CD14-positive monocyte (primary cell): ENCODE data around the gene AK9. TPM values are rescaled to one million over a fixed set of nuclear protein-coding genes. Genes with fewer than 3 reads are reported as not detected.

Experiments
- DNase-seq, 3 donors: peaks; one replicate each; pipeline ENCODE4 v3.0.0-alpha.2; 2011 to 2022
- H2AFZ ChIP-seq: 2 replicates; pipeline ENCODE4 v1.6.0; 2012; ENCODE audit warnings: mild to moderate bottlenecking, low read depth, low read length, inconsistent platforms; ENCODE audit not compliant: insufficient read depth, poor library complexity, severe bottlenecking
- H3K27ac ChIP-seq, 2 donors: 1 replicate in 1 of 2; 2 replicates in 1 of 2; pipeline ENCODE4 v1.5.1; 2012 to 2013; ENCODE audit warnings: low read length in 2 of 2, control low read depth in 1 of 2, inconsistent platforms in 1 of 2, low read depth in 1 of 2, mild to moderate bottlenecking in 1 of 2
- H3K27me3 ChIP-seq, 2 donors: one replicate each; pipeline versions ENCODE4 v1.6.0 to v1.6.1; 2011 to 2013; ENCODE audit warnings: low read length in 2 of 2; ENCODE audit not compliant: control insufficient read depth in 2 of 2, insufficient read depth in 2 of 2
- H3K36me3 ChIP-seq, 2 donors: replicated peaks in 1 of 2; 1 replicate in 1 of 2; 2 replicates in 1 of 2; pipeline versions ENCODE4 v1.5.1 to v1.6.1; 2012 to 2013; ENCODE audit warnings: low read length in 2 of 2, control low read depth in 1 of 2, inconsistent platforms in 1 of 2, mild to moderate bottlenecking in 1 of 2; ENCODE audit not compliant: insufficient read depth in 2 of 2, control insufficient read depth in 1 of 2
- H3K4me1 ChIP-seq, 2 donors: 1 replicate in 1 of 2; 2 replicates in 1 of 2; pipeline versions ENCODE4 v1.5.1 to v1.6.1; 2012 to 2013; ENCODE audit warnings: low read length in 2 of 2, control low read depth in 1 of 2, inconsistent platforms in 1 of 2, mild to moderate bottlenecking in 1 of 2, moderate library complexity in 1 of 2; ENCODE audit not compliant: insufficient read depth in 2 of 2, control insufficient read depth in 1 of 2
- H3K4me2 ChIP-seq: replicated peaks from 2 replicates; pipeline ENCODE3; 2012; ENCODE audit warnings: low read length, moderate library complexity, mild to moderate bottlenecking; ENCODE audit not compliant: poor library complexity, severe bottlenecking; ENCODE audit errors: extremely low read depth
- H3K4me3 ChIP-seq, 3 experiments: fragments of 200-600 bp in 1 of 3; sonication (generic) in 1 of 3; replicated peaks in 1 of 3; 1 replicate in 2 of 3; 2 replicates in 1 of 3; pipeline ENCODE4 v1.5.1; 2011 to 2013; ENCODE audit warnings: low read length in 3 of 3, mild to moderate bottlenecking in 3 of 3, control low read depth in 2 of 3, low read depth in 2 of 3, inconsistent platforms in 1 of 3, moderate library complexity in 1 of 3
- H3K79me2 ChIP-seq: 2 replicates; pipeline ENCODE4 v1.6.0; 2012; ENCODE audit warnings: mild to moderate bottlenecking, control low read depth, inconsistent platforms, low read length, moderate library complexity; ENCODE audit not compliant: insufficient read depth
- H3K9ac ChIP-seq: 2 replicates; pipeline ENCODE4 v1.6.0; 2017; ENCODE audit warnings: low read length, mild to moderate bottlenecking; ENCODE audit not compliant: insufficient read depth, poor library complexity, severe bottlenecking
- H3K9me3 ChIP-seq, 2 donors: replicated peaks in 1 of 2; 1 replicate in 1 of 2; 2 replicates in 1 of 2; pipeline versions ENCODE4 v1.5.1 to v1.6.1; 2012 to 2013; ENCODE audit warnings: low read length in 2 of 2, control low read depth in 1 of 2; ENCODE audit not compliant: control insufficient read depth in 1 of 2, insufficient read depth in 1 of 2
- H4K20me1 ChIP-seq: 2 replicates; pipeline ENCODE4 v1.6.0; 2012; ENCODE audit warnings: mild to moderate bottlenecking, low read length, control low read depth, moderate library complexity; ENCODE audit not compliant: insufficient read depth
- H3K27ac Mint-ChIP-seq, 7 donors: one replicate each; pipeline ENCODE4 v1.8.0; 2020; ENCODE audit warnings: mild to moderate bottlenecking in 7 of 7, mixed read lengths in 7 of 7, moderate library complexity in 6 of 7, inconsistent platforms in 2 of 7
- H3K27me3 Mint-ChIP-seq, 3 donors: one replicate each; pipeline ENCODE4 v1.8.0; 2021 to 2022; ENCODE audit warnings: low read depth in 3 of 3, mild to moderate bottlenecking in 3 of 3, mixed read lengths in 3 of 3, moderate library complexity in 3 of 3, inconsistent platforms in 1 of 3
- H3K36me3 Mint-ChIP-seq, 2 donors: one replicate each; pipeline ENCODE4 v1.8.0; 2020; ENCODE audit warnings: mixed read lengths in 2 of 2, inconsistent platforms in 1 of 2, mild to moderate bottlenecking in 1 of 2
- H3K4me1 Mint-ChIP-seq: one replicate; pipeline ENCODE4 v1.8.0; 2020; ENCODE audit warnings: mild to moderate bottlenecking, mixed read lengths
- H3K4me3 Mint-ChIP-seq, 2 donors: one replicate each; pipeline ENCODE4 v1.8.0; 2020; ENCODE audit warnings: mild to moderate bottlenecking in 2 of 2, mixed read lengths in 2 of 2, moderate library complexity in 1 of 2
- H3K9me3 Mint-ChIP-seq, 7 donors: one replicate each; pipeline ENCODE4 v1.8.0; 2020 to 2022; ENCODE audit warnings: mixed read lengths in 7 of 7, mild to moderate bottlenecking in 6 of 7, moderate library complexity in 6 of 7, inconsistent platforms in 2 of 7
- CTCF ChIP-seq: fragments of 200-600 bp; IDR thresholded peaks from one replicate; pipeline ENCODE4 v1.8.0; 2022; ENCODE audit warnings: antibody characterized with exemption, mild to moderate bottlenecking
- WGBS: methylation state at CpG from one replicate; pipeline ENCODE4 v1.1.5; 2013; ENCODE audit warnings: missing lambda C conversion rate; ENCODE audit not compliant: insufficient coverage; 5-methylcytosine and 5-hydroxymethylcytosine counted together
- intact Hi-C, 2 donors: fragments of 100-400 bp; cut with micrococcal nuclease; formaldehyde crosslinking; loops; one replicate each; pipeline versions ENCODE4 v1.15.0 to v1.15.1; 2023
- polyA plus RNA-seq, 3 donors: library from polyadenylated mRNA; depleted of rRNA in 1 of 3; unstranded in 2 of 3; stranded (reverse) in 1 of 3; fragments of 300-500 nt in 2 of 3; fragments of >200 nt in 1 of 3; fragmentation: Illumina TruSeq in 2 of 3; gene quantifications; 1 replicate in 2 of 3; 2 replicates in 1 of 3; pipeline ENCODE4 v1.2.3, GENCODE V29; 2012 to 2021

AK9 gene
- polyA plus RNA-seq, 3 donors: 2.6 to 3.1 (median 2.8) TPM

- Histone ChIP-seq H3K27ac (no peak overlapping the region), H3K27me3 (no peaks in the 10 kb centered on the region), H3K9me3 (no peaks in the 10 kb centered on the region), H3K79me2 (peaks cover 25% of the 10 kb centered on the region), H3K4me2 (no peak overlapping the region), H3K9ac (no peak overlapping the region), H2AFZ (no peak overlapping the region), H3K4me1 (peaks cover 24 to 27% of the 10 kb centered on the region in 2 donors), H4K20me1 (no peaks in the 10 kb centered on the region), H3K4me3 (no peak overlapping the region), H3K36me3 (peaks cover 7 to 14% of the 10 kb centered on the region in 2 donors)
- Mint-ChIP-seq H3K9me3 (no peaks in the 10 kb centered on the region), H3K36me3 (peaks cover 14 to 15% of the 10 kb centered on the region in 2 donors), H3K27me3 (peaks cover 1 to 10% (median 8%) of the 10 kb centered on the region in 3 donors), H3K4me3 (no peak overlapping the region), H3K27ac (no peak overlapping the region), H3K4me1 (peaks cover 24% of the 10 kb centered on the region)
- no peak for TF ChIP-seq CTCF
- WGBS: 100% methylated on average over 2 of the region's 3 CpGs
- no peak for DNase-seq
- intact Hi-C loops: no loop called here
Observed at GRCh38 chr6:109485266-109485935, 205.6 kb downstream of the AK9 start.

DNA sequence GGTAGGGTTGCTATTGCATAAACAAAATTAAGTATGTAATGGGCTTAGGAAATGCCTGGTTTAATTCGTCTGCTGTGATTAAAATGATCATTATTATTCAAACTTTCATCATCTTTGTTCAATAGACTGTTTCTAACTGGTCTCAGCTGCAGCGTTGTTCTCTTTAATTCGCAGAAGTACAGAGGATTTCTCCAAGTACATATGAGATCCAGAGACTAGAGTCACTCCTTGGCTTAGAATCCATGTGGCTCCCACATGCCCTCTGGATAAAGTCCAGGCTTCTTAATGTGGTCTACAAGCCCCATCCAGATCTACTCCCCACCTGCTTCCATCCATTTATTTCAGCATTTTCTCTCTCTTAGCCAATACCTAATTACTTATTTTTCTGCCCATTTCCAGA, 206.9 kb downstream of the AK9 start:
- DNase-seq: no peak
- Histone ChIP-seq H3K36me3 (peaks cover 7 to 19% of the 10 kb centered on the region in 2 donors), H4K20me1 (peaks cover 3% of the 10 kb centered on the region), H3K27ac (no peak overlapping the region), H3K4me1 (peaks cover 32 to 38% of the 10 kb centered on the region in 2 donors), H3K4me3 (peak overlapping the region in 1 of 3 experiments; percentile 68), H3K9me3 (no peaks in the 10 kb centered on the region), H3K9ac (no peak overlapping the region), H3K4me2 (peak overlapping the region; percentile 72), H3K79me2 (peaks cover 36% of the 10 kb centered on the region), H2AFZ (peak overlapping the region; percentile 71), H3K27me3 (no peaks in the 10 kb centered on the region)
- Mint-ChIP-seq H3K27ac (peak overlapping the region in 4 of 7 donors; percentile 15 to 66 (median 50)), H3K9me3 (no peaks in the 10 kb centered on the region), H3K4me1 (peaks cover 34% of the 10 kb centered on the region), H3K36me3 (peaks cover 19 to 20% of the 10 kb centered on the region in 2 donors), H3K27me3 (peaks cover 1 to 10% (median 4%) of the 10 kb centered on the region in 3 donors), H3K4me3 (peak overlapping the region; percentile 66 to 88)
- no peak for TF ChIP-seq CTCF
- intact Hi-C loops: loop anchor here (5.0 kb wide), 2 partner anchors 38 to 42 kb away; partner anchors contain the start of genes PPIL6 (in 2 of the 2) and SMPD2 (in 2 of the 2)
- WGBS: 100% methylated on average over 2 of the region's 3 CpGs
